BE2C (cell line): ENCODE measurements around the gene KNTC1.

Experiments used
- DNase-seq: peaks from one replicate; pipeline ENCODE4 v3.0.0-alpha.2; 2020
- H3K27me3 ChIP-seq: fragments of 250-450 bp; sonication (Bioruptor Pico); 2 replicates; pipeline ENCODE4 v1.5.1; 2020; ENCODE audit warnings: mild to moderate bottlenecking
- H3K36me3 ChIP-seq: fragments of 250-450 bp; sonication (Bioruptor Pico); 2 replicates; pipeline ENCODE4 v1.5.1; 2020; ENCODE audit warnings: mild to moderate bottlenecking
- H3K4me1 ChIP-seq: fragments of 250-450 bp; sonication (Bioruptor Pico); 2 replicates; pipeline ENCODE4 v1.5.1; 2020
- H3K4me3 ChIP-seq: 2 replicates; pipeline ENCODE4 v1.5.1; 2011; ENCODE audit warnings: low read depth, low read length
- H3K9me3 ChIP-seq: fragments of 250-450 bp; sonication (Bioruptor Pico); 2 replicates; pipeline ENCODE4 v1.5.1; 2020
- TF ChIP-seq, protein P1 (sequence below): IDR thresholded peaks from 2 replicates; pipeline ENCODE4 v1.5.1; 2012; ENCODE audit warnings: mild to moderate bottlenecking, low read depth, low read length

The KNTC1 gene

DNA sequence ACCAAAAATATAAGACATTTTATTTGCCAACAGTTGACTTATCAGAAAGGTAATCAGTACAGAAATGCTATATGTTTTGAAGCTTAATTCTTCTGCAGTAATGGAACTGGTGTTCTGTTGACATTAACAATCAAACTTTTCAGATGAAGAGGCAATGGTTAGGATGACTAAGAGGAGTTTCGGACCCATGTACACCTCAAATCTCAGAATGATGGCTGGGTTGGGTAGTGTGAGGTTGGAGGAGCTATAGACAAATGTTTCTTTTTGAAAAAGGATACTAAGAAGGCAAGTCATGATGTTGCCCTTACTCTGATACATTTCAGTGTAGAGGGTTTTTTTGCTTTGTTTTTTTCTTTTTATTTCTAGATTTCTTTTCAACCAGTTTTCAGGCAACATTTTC lies 66.9 kb downstream of the KNTC1 start:
- TF ChIP-seq, protein P1, sequence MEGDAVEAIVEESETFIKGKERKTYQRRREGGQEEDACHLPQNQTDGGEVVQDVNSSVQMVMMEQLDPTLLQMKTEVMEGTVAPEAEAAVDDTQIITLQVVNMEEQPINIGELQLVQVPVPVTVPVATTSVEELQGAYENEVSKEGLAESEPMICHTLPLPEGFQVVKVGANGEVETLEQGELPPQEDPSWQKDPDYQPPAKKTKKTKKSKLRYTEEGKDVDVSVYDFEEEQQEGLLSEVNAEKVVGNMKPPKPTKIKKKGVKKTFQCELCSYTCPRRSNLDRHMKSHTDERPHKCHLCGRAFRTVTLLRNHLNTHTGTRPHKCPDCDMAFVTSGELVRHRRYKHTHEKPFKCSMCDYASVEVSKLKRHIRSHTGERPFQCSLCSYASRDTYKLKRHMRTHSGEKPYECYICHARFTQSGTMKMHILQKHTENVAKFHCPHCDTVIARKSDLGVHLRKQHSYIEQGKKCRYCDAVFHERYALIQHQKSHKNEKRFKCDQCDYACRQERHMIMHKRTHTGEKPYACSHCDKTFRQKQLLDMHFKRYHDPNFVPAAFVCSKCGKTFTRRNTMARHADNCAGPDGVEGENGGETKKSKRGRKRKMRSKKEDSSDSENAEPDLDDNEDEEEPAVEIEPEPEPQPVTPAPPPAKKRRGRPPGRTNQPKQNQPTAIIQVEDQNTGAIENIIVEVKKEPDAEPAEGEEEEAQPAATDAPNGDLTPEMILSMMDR = no peak
- DNase-seq = no peak
- H3K4me1 ChIP-seq = no peaks in the 10 kb centered on the region

DNA sequence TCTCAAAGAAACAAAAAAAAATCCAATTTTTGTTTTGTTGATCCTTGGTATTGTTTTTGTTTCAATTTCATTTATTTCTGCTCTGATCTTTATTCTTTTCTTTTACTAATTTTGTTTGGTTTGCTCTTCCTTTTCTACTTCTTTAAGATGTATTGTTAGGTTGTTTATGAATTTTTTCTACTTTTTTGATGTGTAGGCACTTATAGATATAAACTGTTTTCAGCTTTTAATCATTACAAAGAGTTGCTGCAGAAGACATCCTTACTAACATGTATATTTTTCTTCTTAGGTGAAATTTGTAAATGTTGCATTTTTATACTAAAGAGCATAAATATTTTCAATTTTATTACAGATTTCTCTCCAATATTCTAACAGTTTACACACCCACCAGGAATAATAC lies 69.8 kb downstream of the KNTC1 start:
- peaks cover 40% of the 10 kb centered on the region for H3K36me3 ChIP-seq
- no peak for DNase-seq

More for the DNA sequence above, 66.9 kb downstream of the KNTC1 start:
- H3K4me3 ChIP-seq = no peak overlapping the region
- peaks cover 54% of the 10 kb centered on the region for H3K36me3 ChIP-seq
- H3K9me3 ChIP-seq = no peaks in the 10 kb centered on the region
- H3K27me3 ChIP-seq = no peaks in the 10 kb centered on the region

DNA sequence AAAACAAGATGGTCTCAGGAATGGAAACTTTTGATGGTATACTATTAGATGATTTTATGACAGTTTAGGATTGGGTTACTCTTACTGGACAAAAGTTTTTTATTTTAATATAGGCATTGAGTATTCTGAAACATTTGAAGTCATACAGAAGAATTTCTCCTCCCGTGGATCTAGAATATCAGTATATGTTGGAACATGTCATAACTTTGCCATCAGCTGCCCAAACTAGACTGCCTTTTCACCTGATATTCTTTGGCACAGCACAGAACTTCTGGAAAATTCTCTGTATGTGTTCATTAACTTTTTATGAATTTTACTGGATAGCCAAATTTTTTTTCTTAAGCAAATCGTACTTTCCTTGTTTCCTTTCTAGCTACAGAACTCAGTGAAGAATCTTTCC lies 75.4 kb downstream of the KNTC1 start:
- TF ChIP-seq, protein P1 = no peak
- H3K4me1 ChIP-seq = no peaks in the 10 kb centered on the region
- peaks cover 45% of the 10 kb centered on the region for H3K36me3 ChIP-seq
- H3K9me3 ChIP-seq = no peaks in the 10 kb centered on the region
- no peaks in the 10 kb centered on the region for H3K27me3 ChIP-seq
- DNase-seq = no peak
- H3K4me3 ChIP-seq = no peak overlapping the region

More for the DNA sequence above, 69.8 kb downstream of the KNTC1 start:
- no peaks in the 10 kb centered on the region for H3K9me3 ChIP-seq
- H3K4me3 ChIP-seq = no peak overlapping the region
- H3K27me3 ChIP-seq = no peaks in the 10 kb centered on the region
- TF ChIP-seq, protein P1 = no peak
- no peaks in the 10 kb centered on the region for H3K4me1 ChIP-seq

DNA sequence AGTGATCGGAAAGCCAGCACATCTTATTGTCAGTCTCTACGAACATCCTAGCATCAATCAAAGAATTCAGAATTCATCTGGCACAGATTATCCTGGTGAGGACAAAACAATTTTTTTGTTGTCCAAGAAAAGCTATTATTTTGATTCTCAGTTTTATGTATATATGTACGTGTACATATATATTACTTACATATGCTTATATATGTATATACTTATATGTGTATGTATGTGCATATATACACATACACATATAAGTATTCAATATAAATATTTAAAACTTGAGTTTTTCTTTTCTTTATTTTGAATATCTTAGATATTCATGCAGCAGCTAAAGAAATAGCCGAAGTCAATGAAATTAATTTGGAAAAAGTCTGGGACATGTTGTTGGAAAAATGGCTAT lies 77.9 kb downstream of the KNTC1 start:
- TF ChIP-seq, protein P1 = no peak
- H3K36me3 ChIP-seq = peaks cover 60% of the 10 kb centered on the region

DNA sequence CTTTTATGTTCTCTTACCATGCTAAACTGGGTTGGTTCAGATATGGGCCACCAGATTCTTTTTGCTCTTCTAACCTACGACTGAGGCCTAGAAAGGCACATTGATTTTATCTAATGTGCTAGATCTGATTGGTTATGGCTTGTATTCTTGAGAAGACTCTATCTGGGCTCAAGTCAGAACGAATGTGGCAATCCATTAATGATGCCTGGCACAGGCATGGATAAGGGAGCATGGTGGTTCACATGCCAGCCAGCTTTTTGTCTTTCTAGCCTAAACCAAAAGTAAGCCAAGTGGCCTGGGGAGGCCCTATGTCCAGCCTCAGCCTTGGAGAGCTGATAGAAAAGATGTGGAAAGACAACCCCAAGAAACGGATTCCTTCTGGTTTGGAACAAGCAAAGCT lies 82.7 kb downstream of the KNTC1 start:
- H3K27me3 ChIP-seq = no peaks in the 10 kb centered on the region
- no peaks in the 10 kb centered on the region for H3K9me3 ChIP-seq
- TF ChIP-seq, protein P1 = no peak
- no peaks in the 10 kb centered on the region for H3K4me1 ChIP-seq
- no peak overlapping the region for H3K4me3 ChIP-seq
- DNase-seq = no peak
- peaks cover 83% of the 10 kb centered on the region for H3K36me3 ChIP-seq

More for the DNA sequence above, 77.9 kb downstream of the KNTC1 start:
- no peak for DNase-seq
- Histone ChIP-seq H3K4me1 (no peaks in the 10 kb centered on the region), H3K4me3 (no peak overlapping the region), H3K9me3 (no peaks in the 10 kb centered on the region), H3K27me3 (no peaks in the 10 kb centered on the region)

DNA sequence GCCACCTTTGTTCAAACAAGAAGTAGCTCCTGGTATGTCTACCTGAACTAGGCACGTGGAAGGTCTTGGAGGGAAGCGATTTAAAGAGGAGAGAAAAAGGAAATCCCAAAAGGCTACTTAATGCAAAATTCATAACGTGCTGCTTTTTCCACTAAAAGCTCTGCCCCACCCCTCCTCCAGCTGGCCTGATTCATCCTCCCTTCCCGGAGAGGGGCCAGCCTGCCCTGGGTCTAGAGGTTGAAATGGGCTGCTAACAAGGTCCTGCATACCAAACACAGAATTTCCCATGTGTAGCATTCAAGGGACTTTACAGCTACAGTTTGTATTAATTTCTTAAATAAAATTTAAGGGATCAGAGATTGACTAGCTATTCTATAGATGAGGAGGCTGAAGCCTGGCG lies 83.2 kb downstream of the KNTC1 start:
- no peak for DNase-seq
- Histone ChIP-seq H3K9me3 (no peaks in the 10 kb centered on the region), H3K4me1 (no peaks in the 10 kb centered on the region), H3K4me3 (no peak overlapping the region), H3K27me3 (no peaks in the 10 kb centered on the region), H3K36me3 (peaks cover 83% of the 10 kb centered on the region)
- TF ChIP-seq, protein P1 = no peak
